Measurements from ENCODE around the gene ROCK1. TPM values are rescaled to one million over a fixed set of nuclear protein-coding genes. Genes with fewer than 3 reads are reported as not detected.

The ROCK1 gene
- total and polyA plus RNA-seq, 2 donors from 2014 or later, result 10.5 to 56.5 TPM

DNA sequence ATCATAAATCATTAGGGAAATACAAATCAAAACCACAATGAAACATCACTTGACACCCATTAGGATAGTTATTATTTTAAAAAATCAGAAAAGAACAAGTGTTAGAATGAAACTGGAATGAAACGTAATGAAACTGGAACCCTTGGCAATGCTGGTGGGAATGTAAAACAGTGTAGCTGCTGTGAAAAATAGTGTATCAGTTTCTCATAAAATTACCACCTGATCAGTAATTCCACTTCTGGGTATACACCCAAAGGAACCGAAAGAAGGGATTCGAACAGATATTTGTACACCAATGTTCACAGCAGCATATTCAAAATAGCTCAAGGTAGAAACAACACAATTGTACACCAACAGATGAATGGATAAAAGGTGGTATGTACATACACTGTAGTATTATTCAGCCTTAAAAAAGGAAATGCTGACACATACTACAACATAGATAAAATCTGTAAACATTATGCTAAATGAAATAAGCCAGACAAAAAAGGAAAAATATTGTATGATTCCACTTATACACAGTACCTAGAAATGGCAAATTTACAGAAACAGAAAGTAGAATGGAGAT lies 27.0 kb downstream of the ROCK1 start:
- TF ChIP-seq, protein P1, sequence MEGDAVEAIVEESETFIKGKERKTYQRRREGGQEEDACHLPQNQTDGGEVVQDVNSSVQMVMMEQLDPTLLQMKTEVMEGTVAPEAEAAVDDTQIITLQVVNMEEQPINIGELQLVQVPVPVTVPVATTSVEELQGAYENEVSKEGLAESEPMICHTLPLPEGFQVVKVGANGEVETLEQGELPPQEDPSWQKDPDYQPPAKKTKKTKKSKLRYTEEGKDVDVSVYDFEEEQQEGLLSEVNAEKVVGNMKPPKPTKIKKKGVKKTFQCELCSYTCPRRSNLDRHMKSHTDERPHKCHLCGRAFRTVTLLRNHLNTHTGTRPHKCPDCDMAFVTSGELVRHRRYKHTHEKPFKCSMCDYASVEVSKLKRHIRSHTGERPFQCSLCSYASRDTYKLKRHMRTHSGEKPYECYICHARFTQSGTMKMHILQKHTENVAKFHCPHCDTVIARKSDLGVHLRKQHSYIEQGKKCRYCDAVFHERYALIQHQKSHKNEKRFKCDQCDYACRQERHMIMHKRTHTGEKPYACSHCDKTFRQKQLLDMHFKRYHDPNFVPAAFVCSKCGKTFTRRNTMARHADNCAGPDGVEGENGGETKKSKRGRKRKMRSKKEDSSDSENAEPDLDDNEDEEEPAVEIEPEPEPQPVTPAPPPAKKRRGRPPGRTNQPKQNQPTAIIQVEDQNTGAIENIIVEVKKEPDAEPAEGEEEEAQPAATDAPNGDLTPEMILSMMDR (IDR thresholded peaks at IDR 0.05; ENCODE audit: borderline replicate concordance, extremely low read depth, insufficient read depth), result no peak
- no peaks in the 10 kb centered on the region for H3K36me3 ChIP-seq (ENCODE audit: control insufficient read depth in 2 of 3, insufficient read depth in 3 of 3, low read length in 3 of 3)
- no peak overlapping the region for H3K9ac ChIP-seq (ENCODE audit: low read length in 3 of 3)
- peaks cover 2 to 13% (median 2%) of the 10 kb centered on the region in 3 donors for H3K9me3 ChIP-seq (ENCODE audit: control insufficient read depth in 2 of 3, insufficient read depth in 1 of 3, low read length in 3 of 3)
- H3K4me1 ChIP-seq (ENCODE audit: control insufficient read depth in 2 of 3, insufficient read depth in 2 of 3, low read depth in 1 of 3, low read length in 3 of 3), result no peaks in the 10 kb centered on the region
- no peak overlapping the region for H3K4me3 ChIP-seq (ENCODE audit: low read length in 3 of 3)
- DNase-seq, result no peak
- H3K27ac ChIP-seq (ENCODE audit: low read depth in 2 of 2, low read length in 2 of 2), result no peak overlapping the region
- intact Hi-C loops (cut with DNase I), result no loop called here
- H3K27me3 ChIP-seq (ENCODE audit: control insufficient read depth, insufficient read depth, low read length), result no peaks in the 10 kb centered on the region
- FAIRE-seq, result no peak

DNA sequence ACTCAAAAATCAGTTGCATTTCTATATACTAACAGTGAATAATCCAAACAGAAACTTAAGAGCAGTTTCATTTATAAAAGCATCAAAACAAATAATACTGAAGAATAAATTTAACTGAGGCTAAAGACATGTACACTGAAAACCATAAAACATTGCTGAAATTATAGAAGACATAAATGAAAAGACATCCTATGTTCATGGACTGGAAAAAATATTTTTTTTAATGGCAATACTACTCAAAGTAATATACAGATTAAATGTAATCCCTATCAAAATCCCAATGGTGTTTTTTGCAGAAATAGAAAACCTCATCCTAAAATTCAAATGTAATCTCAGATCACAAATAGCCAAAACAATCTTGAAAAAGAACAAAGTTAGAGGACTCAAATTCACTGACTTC lies 28.6 kb downstream of the ROCK1 start:
- intact Hi-C loops (cut with DNase I), result no loop called here
- H3K4me1 ChIP-seq (ENCODE audit: control insufficient read depth in 2 of 3, insufficient read depth in 2 of 3, low read depth in 1 of 3, low read length in 3 of 3), result peaks cover 0 to 3% (median 0%) of the 10 kb centered on the region in 3 donors
- H3K9ac ChIP-seq (ENCODE audit: low read length in 3 of 3), result no peak overlapping the region
- H3K27me3 ChIP-seq (ENCODE audit: control insufficient read depth, insufficient read depth, low read length), result no peaks in the 10 kb centered on the region
- H3K36me3 ChIP-seq (ENCODE audit: control insufficient read depth in 2 of 3, insufficient read depth in 3 of 3, low read length in 3 of 3), result no peaks in the 10 kb centered on the region
- no peak overlapping the region for H3K4me3 ChIP-seq (ENCODE audit: low read length in 3 of 3)
- DNase-seq (no peak), FAIRE-seq (peak; percentile 39)
- H3K27ac ChIP-seq (ENCODE audit: low read depth in 2 of 2, low read length in 2 of 2), result no peak overlapping the region
- peaks cover 2 to 13% (median 2%) of the 10 kb centered on the region in 3 donors for H3K9me3 ChIP-seq (ENCODE audit: control insufficient read depth in 2 of 3, insufficient read depth in 1 of 3, low read length in 3 of 3)
- TF ChIP-seq, protein P1 (IDR thresholded peaks at IDR 0.05; ENCODE audit: borderline replicate concordance, extremely low read depth, insufficient read depth), result no peak

DNA sequence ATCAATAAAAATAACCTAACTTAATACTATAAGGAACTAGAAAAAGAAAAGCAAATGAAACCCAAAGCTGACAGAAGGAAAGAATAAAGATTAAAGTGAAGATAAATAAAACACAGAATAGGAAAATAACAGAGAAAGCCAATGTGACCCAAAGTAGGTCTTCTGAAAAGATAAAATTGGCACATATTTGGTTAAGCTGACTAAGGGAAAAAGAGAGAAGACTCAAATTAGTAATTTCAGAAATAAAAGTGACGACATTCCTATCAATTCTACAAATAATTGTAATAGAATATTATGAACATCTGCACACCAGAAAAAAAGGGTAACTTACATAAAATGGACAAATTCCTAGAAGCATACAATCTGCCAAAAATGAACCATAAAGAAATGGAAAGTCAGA lies 30.2 kb downstream of the ROCK1 start:
- TF ChIP-seq, protein P1 (IDR thresholded peaks at IDR 0.05; ENCODE audit: borderline replicate concordance, extremely low read depth, insufficient read depth), result no peak
- DNase-seq (no peak), FAIRE-seq (no peak)
- Histone ChIP-seq H3K27me3 (ENCODE audit: control insufficient read depth, insufficient read depth, low read length) (no peaks in the 10 kb centered on the region), H3K4me1 (ENCODE audit: control insufficient read depth in 2 of 3, insufficient read depth in 2 of 3, low read depth in 1 of 3, low read length in 3 of 3) (peaks cover 0 to 3% (median 0%) of the 10 kb centered on the region in 3 donors), H3K9me3 (ENCODE audit: control insufficient read depth in 2 of 3, insufficient read depth in 1 of 3, low read length in 3 of 3) (peaks cover 2 to 9% (median 2%) of the 10 kb centered on the region in 3 donors), H3K4me3 (ENCODE audit: low read length in 3 of 3) (no peak overlapping the region), H3K36me3 (ENCODE audit: control insufficient read depth in 2 of 3, insufficient read depth in 3 of 3, low read length in 3 of 3) (no peaks in the 10 kb centered on the region), H3K9ac (ENCODE audit: low read length in 3 of 3) (no peak overlapping the region), H3K27ac (ENCODE audit: low read depth in 2 of 2, low read length in 2 of 2) (no peak overlapping the region)
- intact Hi-C loops (cut with DNase I), result no loop called here

DNA sequence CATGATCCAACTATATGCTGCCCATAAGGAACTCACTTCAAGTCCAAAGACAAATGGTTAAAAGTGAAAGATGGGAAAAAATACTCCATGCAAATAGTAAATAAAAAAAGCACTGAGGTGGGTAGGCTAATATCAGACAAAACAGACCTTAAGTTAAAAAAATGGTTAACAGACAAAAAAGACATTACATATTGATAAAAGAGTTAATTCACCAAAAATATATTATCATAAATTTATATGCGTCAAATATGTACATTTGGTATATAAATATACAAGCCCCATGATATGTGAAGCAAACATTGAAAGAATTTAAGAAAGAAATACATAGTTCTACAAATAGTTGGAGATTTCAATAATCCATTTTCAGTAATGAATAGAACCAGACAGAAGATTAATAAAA lies 31.0 kb downstream of the ROCK1 start:
- Histone ChIP-seq H3K27me3 (ENCODE audit: control insufficient read depth, insufficient read depth, low read length) (no peaks in the 10 kb centered on the region), H3K27ac (ENCODE audit: low read depth in 2 of 2, low read length in 2 of 2) (no peak overlapping the region), H3K4me1 (ENCODE audit: control insufficient read depth in 2 of 3, insufficient read depth in 2 of 3, low read depth in 1 of 3, low read length in 3 of 3) (peaks cover 0 to 3% (median 0%) of the 10 kb centered on the region in 3 donors), H3K9ac (ENCODE audit: low read length in 3 of 3) (no peak overlapping the region), H3K9me3 (ENCODE audit: control insufficient read depth in 2 of 3, insufficient read depth in 1 of 3, low read length in 3 of 3) (peaks cover 2 to 9% (median 2%) of the 10 kb centered on the region in 3 donors), H3K4me3 (ENCODE audit: low read length in 3 of 3) (no peak overlapping the region), H3K36me3 (ENCODE audit: control insufficient read depth in 2 of 3, insufficient read depth in 3 of 3, low read length in 3 of 3) (no peaks in the 10 kb centered on the region)
- intact Hi-C loops (cut with DNase I), result no loop called here
- no peak for FAIRE-seq
- TF ChIP-seq, protein P1 (IDR thresholded peaks at IDR 0.05; ENCODE audit: borderline replicate concordance, extremely low read depth, insufficient read depth), result no peak
- no peak for DNase-seq

All from kidney (tissue), 14 donors.